GDM1 (cell line): ENCODE results near the gene CDH3.
"Not testable (repeated sequence)": the region's sequence is repeated elsewhere in the genome, so short reads cannot be mapped to it uniquely, and the experiment has no call there.

ENCODE experiments used
- DNase-seq: peaks from one replicate; lab custom pipeline; 2025; lab: John Stamatoyannopoulos, UW

The CDH3 gene

GRCh38 chr16:68704232-68704867 lies 59.2 kb downstream of the CDH3 start:
- DNase-seq, result peak; percentile 6

DNA sequence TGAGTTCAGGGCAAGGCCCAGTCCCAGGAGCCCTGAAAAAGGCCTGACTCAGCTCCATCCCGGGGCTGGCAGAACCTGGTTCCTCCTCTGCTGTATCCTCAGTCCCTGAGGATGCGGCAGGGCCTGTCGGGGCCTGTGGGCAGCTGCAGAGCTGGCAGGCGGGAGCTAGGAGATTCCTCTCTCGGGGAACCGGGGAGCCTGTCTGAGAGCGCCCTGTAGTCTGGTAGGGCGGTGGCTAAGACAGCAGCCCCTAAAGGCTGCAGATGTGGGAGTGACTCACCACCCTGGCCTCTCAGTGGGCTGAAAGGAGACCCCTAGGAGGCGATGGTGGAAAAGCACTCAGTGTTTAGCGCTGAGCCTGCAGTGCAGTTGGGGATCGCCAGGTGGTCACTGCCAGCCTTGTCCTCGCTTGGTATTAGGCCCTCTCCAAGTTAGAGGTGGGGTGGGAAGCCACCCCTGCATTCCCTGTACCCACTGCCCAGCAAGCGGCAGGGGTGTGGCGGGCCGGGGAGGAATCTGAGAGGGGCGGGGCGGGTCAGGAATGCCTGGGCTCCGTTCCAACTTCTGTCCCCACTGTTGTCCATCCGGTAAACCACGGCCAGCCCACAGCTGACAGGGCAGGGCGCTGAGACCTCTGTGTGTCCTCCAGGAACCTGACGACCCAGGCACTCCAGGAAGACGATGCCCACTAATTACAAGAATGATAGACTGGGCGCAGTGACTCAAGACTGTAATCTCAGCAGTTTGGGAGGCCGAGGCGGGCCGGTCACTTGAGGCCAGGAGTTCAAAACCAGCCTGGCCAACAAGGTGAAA lies 62.4 kb downstream of the CDH3 start:
- no peak for DNase-seq

- DNase-seq, result no peak
These were observed 65.1 kb downstream of the CDH3 start for GRCh38 chr16:68710211-68710610.

DNA sequence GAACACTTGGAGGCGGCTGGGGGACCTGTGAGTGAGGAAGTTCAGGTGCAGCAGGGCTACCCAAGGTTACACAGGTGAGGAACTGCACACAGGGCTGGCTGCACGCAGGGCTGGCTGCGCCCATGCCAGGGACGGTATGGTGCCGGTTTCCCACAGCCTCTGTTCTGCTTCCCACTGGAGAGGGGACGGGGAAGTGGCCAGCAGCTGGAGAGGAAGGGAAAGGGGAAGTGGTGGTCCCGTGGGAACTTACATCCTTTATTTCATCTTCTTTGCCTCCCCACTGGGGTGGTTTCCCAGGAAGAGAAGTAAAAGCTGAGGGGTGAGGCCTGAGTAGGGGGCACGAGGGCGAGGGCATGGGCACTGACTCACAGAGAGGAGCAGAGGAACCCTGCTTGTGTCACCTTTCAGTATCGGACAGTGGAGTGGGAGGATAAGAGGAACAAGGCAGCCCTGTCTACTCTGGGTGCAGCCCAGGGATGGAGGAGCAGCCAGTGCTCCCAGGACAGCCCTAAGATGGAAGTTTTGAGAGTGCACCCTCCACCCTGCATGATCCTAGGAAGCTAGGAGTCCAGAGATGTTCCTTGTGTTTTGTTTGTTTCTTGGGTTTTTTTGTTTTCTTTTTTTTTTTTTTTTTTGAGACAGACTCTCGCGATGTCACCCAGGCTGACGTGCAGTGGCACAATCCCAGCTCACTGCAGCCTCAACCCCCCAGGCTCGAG lies 66.5 kb downstream of the CDH3 start:
- DNase-seq, result peak; percentile 21

DNA sequence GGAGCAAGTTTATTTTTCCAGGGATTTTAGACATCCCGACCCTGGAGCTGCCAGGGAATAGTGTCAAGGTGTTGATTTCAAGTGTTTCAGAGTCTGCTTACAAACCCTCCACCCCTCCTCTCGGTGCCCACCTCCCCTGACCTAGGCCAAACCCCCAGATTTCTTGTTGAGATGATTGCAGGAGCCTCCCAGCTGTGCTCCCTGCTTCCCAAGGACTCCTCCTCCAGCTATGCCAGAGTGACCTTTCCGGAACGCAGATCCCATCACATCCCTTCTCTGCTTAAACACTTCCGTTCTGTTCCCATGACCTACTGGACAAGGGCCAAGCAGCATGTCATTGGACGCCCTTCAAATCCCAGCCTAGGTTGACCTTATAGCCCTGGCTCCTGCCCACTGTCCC lies 68.3 kb downstream of the CDH3 start:
- DNase-seq, result no peak

- DNase-seq, result no peak
These were observed 70.4 kb downstream of the CDH3 start for GRCh38 chr16:68715471-68715870.

DNA sequence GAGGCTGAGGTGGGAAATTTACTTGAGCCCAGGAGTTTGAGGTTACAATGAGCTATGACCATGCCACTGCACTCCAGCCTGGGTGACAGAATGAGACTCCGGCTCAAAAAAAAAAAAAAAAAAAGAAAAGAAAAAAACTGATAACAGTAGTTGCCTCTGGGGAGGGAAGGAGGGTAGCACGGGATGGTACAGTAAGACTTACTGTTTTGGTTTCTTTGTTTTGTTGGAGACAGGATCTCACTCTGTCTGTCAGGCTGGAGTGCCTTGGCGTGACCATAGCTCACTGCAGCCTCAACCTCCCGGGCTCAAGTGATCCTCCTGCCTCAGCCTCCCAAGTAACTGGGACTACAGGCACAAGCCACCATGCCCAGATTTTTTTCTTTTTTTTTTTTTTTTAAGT lies 71.4 kb downstream of the CDH3 start:
- DNase-seq, result not testable (repeated sequence)

GRCh38 chr16:68717684-68718083 lies 72.6 kb downstream of the CDH3 start:
- no peak for DNase-seq

GRCh38 chr16:68718590-68718989 lies 73.5 kb downstream of the CDH3 start:
- DNase-seq, result no peak

DNA sequence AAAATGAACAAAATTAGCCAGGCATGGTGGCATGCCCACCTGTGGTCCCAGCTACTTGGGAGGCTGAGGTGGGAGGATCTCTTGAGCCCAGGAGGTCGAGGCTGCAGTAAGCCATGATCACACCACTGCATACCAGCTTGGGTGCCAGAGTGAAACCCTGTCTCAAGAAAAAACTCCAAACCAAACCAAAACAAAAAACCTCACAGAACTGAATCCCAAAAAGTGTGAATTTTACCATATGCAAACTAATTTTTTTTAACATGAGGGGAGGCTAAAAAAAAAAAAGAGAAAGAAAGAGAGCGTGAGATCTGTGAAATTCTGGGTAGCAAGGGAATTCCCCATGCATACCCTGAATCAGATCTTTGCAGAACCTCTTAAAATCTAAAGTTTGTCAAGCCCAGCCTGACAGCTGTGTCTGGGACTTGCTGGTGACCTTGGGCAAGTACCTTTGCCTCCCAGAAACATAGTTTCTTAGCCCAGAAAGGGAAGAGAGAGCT lies 74.9 kb downstream of the CDH3 start:
- no peak for DNase-seq

GRCh38 chr16:68722119-68723024 lies 77.3 kb downstream of the CDH3 start:
- DNase-seq, result no peak

- no peak for DNase-seq
These were observed 79.7 kb downstream of the CDH3 start for GRCh38 chr16:68724797-68725196.

GRCh38 chr16:68728523-68728922 lies 83.4 kb downstream of the CDH3 start:
- DNase-seq, result no peak

DNA sequence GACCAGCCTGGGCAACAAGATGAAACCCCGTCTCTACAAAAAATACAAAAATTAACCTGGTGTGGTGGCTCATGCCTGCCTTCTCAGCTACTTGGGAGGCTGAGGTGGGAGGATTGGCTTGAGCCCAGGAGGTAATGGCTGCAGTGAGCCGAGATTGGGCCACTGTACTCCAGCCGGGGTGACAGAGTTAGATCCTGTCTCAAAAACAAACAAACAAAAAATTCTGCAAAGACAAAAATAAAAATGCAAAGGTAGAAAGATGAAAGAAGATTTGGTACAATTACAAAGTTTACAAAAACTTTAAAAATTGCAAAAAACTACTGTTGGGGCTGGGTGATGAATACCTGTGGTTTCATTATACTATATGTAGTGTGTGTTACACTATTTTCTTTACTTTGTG lies 86.5 kb downstream of the CDH3 start:
- DNase-seq, result no peak

- no peak for DNase-seq
These were observed 87.1 kb downstream of the CDH3 start for GRCh38 chr16:68732042-68732680.

DNA sequence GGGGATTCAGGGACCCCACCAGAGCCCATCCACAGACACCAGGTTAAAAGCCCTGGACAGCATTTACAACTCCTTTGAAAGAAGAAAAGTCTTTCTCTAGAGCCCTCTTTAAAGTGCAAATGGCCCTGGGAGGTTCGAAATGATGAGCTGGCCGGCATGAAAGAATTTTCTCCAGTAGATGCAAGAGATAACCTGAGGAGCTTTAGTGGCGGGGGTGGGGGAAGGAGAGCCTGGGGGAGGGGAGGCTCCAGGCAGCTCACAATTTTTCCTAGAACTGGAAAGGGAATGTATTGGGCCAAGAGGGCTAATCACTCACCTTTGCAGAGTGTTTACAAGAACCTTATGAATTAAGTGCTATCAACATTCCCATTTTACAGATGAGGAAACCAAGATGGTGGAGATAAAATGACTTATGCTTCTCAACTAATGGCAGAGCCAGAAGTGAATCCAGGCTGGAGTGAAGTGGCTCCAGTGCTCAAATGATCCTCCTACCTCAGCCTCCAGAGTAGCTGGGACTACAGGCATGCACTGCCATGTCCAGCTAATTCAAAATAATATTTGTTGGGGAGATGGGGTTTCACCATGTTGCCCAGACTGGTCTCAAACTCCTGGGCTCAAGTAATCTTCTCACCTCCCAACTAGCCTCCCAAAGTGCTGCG lies 87.8 kb downstream of the CDH3 start:
- no peak for DNase-seq

- no peak for DNase-seq
These were observed 88.5 kb downstream of the CDH3 start for GRCh38 chr16:68733570-68733969.

DNA sequence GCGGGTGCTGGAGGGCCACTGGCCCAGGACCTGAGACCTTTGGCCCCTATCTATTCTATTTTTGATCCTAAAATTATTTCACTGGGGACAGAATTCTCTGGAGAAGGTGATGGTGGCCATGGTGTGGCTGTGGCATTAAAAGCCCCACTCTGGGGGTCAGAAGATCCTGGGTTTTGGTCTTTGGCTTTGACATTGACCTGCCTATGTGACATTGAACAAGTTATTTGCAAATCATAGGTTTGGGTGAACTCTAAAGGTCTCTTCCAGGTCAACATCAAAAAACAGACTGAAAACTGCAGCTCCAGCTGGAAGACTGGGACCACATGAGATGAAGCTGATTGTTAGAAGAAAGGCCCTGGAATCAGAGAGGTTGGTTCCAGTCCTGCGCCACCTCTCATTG lies 89.7 kb downstream of the CDH3 start:
- no peak for DNase-seq

DNA sequence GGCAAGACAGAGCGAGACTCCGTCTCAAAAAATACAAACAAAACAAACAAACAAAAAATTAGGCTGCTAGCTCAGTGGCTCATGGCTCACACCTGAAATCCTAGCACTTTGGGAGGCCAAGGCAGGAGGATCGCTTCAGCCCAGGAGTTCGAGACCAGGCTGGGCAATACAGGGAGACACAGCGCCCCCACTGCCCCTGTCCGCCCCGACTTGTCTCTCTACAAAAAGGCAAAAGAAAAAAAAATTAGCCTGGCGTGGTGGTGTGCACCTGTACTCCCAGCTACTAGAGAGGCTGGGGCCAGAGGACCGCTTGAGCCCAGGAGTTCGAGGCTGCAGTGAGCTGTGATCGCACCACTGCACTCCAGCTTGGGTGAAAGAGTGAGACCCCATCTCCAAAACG lies 91.5 kb downstream of the CDH3 start:
- no peak for DNase-seq

DNA sequence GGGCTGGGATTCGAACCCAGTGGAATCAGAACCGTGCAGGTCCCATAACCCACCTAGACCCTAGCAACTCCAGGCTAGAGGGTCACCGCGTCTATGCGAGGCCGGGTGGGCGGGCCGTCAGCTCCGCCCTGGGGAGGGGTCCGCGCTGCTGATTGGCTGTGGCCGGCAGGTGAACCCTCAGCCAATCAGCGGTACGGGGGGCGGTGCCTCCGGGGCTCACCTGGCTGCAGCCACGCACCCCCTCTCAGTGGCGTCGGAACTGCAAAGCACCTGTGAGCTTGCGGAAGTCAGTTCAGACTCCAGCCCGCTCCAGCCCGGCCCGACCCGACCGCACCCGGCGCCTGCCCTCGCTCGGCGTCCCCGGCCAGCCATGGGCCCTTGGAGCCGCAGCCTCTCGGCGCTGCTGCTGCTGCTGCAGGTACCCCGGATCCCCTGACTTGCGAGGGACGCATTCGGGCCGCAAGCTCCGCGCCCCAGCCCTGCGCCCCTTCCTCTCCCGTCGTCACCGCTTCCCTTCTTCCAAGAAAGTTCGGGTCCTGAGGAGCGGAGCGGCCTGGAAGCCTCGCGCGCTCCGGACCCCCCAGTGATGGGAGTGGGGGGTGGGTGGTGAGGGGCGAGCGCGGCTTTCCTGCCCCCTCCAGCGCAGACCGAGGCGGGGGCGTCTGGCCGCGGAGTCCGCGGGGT lies 92.1 kb downstream of the CDH3 start, which contains the start of gene CDH1:
CDH1 (plus strand) TSS at position 247 of the 684 bp plus-strand sequence; CDS start at position 371, 124 bp downstream.
- no peak for DNase-seq
